ENCODE results near the gene PI4K2A.

PI4K2A gene

DNA sequence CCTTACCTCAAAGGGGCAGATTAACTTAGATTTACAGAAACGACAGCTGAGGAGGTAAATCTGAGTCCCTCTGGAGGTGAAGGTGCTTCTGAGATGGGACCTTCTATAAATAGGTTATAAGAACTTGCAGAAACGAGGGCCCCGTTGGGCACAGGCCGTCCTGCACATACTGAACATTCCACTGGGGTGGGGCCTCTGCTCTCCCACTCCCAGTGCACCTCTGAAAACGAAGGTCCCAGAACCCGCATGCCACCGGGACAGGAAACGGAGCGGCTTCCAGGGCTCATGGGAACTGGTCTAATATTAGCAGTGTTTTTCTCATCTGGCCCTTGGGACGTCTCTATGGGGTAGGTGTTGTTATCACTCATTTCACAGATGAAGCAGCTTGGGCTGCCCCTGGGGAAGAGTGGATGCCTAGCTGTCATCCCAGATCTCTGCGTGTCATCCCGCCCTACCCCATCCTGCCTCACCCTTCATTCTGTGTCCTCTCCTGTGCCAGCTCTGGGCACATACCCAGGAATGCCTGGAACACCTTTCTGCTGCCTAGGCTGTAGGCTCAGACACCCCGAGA, 31.4 kb upstream of the PI4K2A start:
- POLR2A ChIA-PET: no interaction called here
- CTCF ChIA-PET: interaction anchor here (0.6 to 6.5 kb wide), 3 partner anchors 37 to 127 kb away, joined by 3 to 33 read pairs (median 4); partner anchors contain the start of gene ANKRD2

DNA sequence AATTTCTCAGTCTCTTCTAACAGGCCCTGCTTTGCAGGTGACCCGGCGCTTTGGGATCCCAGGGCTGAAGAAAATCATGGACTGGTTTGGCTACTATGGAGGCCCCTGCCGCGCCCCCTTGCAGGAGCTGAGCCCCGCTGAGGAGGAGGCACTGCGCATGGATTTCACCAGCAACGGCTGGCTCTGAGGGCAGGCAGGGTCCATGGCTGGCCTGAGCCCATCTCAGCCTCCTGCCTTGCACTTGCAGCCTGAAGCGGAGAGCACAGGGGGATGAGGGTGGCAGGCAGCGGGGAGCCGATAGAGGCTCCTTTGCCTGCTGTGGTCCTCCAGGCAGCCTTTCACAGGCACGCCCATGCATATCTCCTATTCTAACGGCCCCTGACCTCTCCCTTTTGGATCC, 29.0 kb upstream of the PI4K2A start:
- ChIA-PET POLR2A (no interaction called here), CTCF (interaction anchor here (0.6 to 8.1 kb wide), 9 partner anchors 9 to 147 kb away, joined by 3 to 78 read pairs (median 6); partner anchors contain the start of gene ANKRD2)
- no peak for TF ChIP-seq ZXDB (tag by site-specific recombination; IDR thresholded peaks at IDR 0.05)
- peaks cover 0 to 7% of the 10 kb centered on the region in 2 experiments; a peak in 2 of 3 replicates for H3K36me3 ChIP-seq (ENCODE audit: control insufficient read depth in 2 of 2, insufficient read depth in 1 of 2, low read length in 2 of 2)
- no peak overlapping the region for H3K27ac ChIP-seq (ENCODE audit: extremely low read depth, low read depth, low read length)
- no peaks in the 10 kb centered on the region for H3K9me3 ChIP-seq (ENCODE audit: control insufficient read depth, insufficient read depth, low read depth, low read length)
- H3K4me3 ChIP-seq (ENCODE audit: low read depth, low read length): no peak overlapping the region
- no peaks in the 10 kb centered on the region for H3K4me1 ChIP-seq (ENCODE audit: control insufficient read depth, insufficient read depth, low read length)

More for the DNA sequence above, 31.4 kb upstream of the PI4K2A start:
- Histone ChIP-seq H3K4me1 (ENCODE audit: control insufficient read depth, insufficient read depth, low read length) (no peaks in the 10 kb centered on the region), H3K4me3 (ENCODE audit: low read depth, low read length) (no peak overlapping the region), H3K36me3 (ENCODE audit: control insufficient read depth in 2 of 2, insufficient read depth in 1 of 2, low read length in 2 of 2) (no peaks in the 10 kb centered on the region; a peak in 1 of 3 replicates), H3K27ac (ENCODE audit: extremely low read depth, low read depth, low read length) (no peak overlapping the region), H3K9me3 (ENCODE audit: control insufficient read depth, insufficient read depth, low read depth, low read length) (no peaks in the 10 kb centered on the region)
- TF ChIP-seq, protein P1, sequence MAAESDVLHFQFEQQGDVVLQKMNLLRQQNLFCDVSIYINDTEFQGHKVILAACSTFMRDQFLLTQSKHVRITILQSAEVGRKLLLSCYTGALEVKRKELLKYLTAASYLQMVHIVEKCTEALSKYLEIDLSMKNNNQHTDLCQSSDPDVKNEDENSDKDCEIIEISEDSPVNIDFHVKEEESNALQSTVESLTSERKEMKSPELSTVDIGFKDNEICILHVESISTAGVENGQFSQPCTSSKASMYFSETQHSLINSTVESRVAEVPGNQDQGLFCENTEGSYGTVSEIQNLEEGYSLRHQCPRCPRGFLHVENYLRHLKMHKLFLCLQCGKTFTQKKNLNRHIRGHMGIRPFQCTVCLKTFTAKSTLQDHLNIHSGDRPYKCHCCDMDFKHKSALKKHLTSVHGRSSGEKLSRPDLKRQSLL (tag by site-specific recombination; IDR thresholded peaks at IDR 0.05): no peak
- TF ChIP-seq, protein P2, sequence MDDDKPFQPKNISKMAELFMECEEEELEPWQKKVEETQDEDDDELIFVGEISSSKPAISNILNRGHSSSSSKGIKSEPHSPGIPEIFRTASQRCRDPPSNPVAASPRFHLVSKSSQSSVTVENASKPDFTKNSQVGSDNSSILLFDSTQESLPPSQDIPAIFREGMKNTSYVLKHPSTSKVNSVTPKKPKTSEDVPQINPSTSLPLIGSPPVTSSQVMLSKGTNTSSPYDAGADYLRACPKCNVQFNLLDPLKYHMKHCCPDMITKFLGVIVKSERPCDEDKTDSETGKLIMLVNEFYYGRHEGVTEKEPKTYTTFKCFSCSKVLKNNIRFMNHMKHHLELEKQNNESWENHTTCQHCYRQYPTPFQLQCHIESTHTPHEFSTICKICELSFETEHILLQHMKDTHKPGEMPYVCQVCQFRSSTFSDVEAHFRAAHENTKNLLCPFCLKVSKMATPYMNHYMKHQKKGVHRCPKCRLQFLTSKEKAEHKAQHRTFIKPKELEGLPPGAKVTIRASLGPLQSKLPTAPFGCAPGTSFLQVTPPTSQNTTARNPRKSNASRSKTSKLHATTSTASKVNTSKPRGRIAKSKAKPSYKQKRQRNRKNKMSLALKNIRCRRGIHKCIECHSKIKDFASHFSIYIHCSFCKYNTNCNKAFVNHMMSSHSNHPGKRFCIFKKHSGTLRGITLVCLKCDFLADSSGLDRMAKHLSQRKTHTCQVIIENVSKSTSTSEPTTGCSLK (tag by site-specific recombination; IDR thresholded peaks at IDR 0.05): no peak
- no peak for TF ChIP-seq ZNF558 (tag by site-specific recombination; IDR thresholded peaks at IDR 0.05)

DNA sequence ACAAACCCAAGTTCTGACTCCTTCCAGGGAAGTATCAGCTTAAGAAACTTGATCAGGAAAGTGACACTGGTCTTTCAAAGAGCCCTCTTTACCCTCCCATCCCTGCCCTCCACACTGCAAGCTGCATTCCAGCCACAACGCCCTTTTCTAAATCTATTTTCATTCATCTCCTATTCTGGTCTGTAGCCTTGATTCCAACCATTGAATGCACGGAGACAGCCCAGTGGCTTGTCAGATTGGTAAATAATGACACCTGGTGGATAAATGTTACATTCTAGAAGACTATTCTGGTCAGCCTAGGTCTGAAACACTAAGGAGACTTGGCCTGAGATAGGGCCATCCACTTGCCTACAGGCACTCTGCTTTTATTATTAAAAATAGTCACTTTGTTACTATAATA, 28.1 kb upstream of the PI4K2A start:
- Histone ChIP-seq H3K4me1 (ENCODE audit: control insufficient read depth, insufficient read depth, low read length) (no peaks in the 10 kb centered on the region), H3K27ac (ENCODE audit: extremely low read depth, low read depth, low read length) (no peak overlapping the region), H3K4me3 (ENCODE audit: low read depth, low read length) (no peak overlapping the region), H3K9me3 (ENCODE audit: control insufficient read depth, insufficient read depth, low read depth, low read length) (no peaks in the 10 kb centered on the region), H3K36me3 (ENCODE audit: control insufficient read depth in 2 of 2, insufficient read depth in 1 of 2, low read length in 2 of 2) (peaks cover 0 to 7% of the 10 kb centered on the region in 2 experiments; a peak in 2 of 3 replicates)
- TF ChIP-seq ZBTB17 (tag by site-specific recombination; IDR thresholded peaks at IDR 0.05): peak; percentile 50
- TF ChIP-seq ZNF239 (tag by site-specific recombination; IDR thresholded peaks at IDR 0.05): no peak
- peak; percentile 69 for TF ChIP-seq ZNF654 (tag by site-specific recombination; IDR thresholded peaks at IDR 0.05; ENCODE audit: low read depth)
- TF ChIP-seq ZNF843 (tag by site-specific recombination; IDR thresholded peaks at IDR 0.05): no peak
- TF ChIP-seq, protein P3, sequence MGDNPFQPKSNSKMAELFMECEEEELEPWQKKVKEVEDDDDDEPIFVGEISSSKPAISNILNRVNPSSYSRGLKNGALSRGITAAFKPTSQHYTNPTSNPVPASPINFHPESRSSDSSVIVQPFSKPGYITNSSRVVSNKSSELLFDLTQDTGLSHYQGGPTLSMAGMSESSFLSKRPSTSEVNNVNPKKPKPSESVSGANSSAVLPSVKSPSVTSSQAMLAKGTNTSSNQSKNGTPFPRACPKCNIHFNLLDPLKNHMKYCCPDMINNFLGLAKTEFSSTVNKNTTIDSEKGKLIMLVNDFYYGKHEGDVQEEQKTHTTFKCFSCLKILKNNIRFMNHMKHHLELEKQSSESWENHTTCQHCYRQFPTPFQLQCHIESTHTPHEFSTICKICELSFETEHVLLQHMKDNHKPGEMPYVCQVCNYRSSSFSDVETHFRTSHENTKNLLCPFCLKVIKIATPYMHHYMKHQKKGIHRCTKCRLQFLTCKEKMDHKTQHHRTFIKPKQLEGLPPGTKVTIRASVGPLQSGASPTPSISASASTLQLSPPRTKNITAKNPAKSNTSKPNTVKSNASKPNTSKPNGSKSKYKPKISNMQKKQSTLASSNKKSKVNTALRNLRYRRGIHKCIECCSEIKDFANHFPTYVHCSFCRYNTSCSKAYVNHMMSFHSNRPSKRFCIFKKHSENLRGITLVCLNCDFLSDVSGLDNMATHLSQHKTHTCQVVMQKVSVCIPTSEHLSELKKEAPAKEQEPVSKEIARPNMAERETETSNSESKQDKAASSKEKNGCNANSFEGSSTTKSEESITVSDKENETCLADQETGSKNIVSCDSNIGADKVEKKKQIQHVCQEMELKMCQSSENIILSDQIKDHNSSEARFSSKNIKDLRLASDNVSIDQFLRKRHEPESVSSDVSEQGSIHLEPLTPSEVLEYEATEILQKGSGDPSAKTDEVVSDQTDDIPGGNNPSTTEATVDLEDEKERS (tag by site-specific recombination; IDR thresholded peaks at IDR 0.05): no peak
- TF ChIP-seq, protein P4, sequence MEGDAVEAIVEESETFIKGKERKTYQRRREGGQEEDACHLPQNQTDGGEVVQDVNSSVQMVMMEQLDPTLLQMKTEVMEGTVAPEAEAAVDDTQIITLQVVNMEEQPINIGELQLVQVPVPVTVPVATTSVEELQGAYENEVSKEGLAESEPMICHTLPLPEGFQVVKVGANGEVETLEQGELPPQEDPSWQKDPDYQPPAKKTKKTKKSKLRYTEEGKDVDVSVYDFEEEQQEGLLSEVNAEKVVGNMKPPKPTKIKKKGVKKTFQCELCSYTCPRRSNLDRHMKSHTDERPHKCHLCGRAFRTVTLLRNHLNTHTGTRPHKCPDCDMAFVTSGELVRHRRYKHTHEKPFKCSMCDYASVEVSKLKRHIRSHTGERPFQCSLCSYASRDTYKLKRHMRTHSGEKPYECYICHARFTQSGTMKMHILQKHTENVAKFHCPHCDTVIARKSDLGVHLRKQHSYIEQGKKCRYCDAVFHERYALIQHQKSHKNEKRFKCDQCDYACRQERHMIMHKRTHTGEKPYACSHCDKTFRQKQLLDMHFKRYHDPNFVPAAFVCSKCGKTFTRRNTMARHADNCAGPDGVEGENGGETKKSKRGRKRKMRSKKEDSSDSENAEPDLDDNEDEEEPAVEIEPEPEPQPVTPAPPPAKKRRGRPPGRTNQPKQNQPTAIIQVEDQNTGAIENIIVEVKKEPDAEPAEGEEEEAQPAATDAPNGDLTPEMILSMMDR (tag by site-specific recombination; IDR thresholded peaks at IDR 0.05): peak; percentile 70; the same call in 1 of the 2 replicates
- TF ChIP-seq ZNF830 (tag by site-specific recombination; IDR thresholded peaks at IDR 0.05; ENCODE audit: low read depth): no peak
- ChIA-PET CTCF (interaction anchor here (0.6 to 8.1 kb wide), 26 partner anchors 9 to 1707 kb away, joined by 3 to 78 read pairs (median 4); partner anchors contain the start of genes ANKRD2, C10orf62 and RRP12), POLR2A (interaction anchor here (0.6 kb wide), 1 partner anchor 20 kb away, joined by 10 read pairs; no protein-coding TSS in a partner anchor)
